HEK293 (cell line): ENCODE measurements around the gene SPRR2D.

ENCODE experiments used
- CTCF ChIP-seq: fragments of 450-650 bp; formaldehyde crosslinking; IDR thresholded peaks from 2 replicates; pipeline ENCODE4 v1.5.1; 2016; ENCODE audit warnings: missing biosample characterization, missing genetic modification characterization
- HIC1 ChIP-seq: fragments of 450-650 bp; formaldehyde crosslinking; IDR thresholded peaks from 2 replicates; pipeline ENCODE4 v1.5.1; 2016; ENCODE audit warnings: missing biosample characterization, missing genetic modification characterization
- PRDM10 ChIP-seq: fragments of 450-650 bp; formaldehyde crosslinking; IDR thresholded peaks from 2 replicates; pipeline ENCODE4 v1.5.1; 2016; ENCODE audit warnings: missing biosample characterization, missing genetic modification characterization
- PRDM6 ChIP-seq: fragments of 450-650 bp; formaldehyde crosslinking; IDR thresholded peaks from 2 replicates; pipeline ENCODE4 v1.5.1; 2017; ENCODE audit warnings: missing biosample characterization, missing genetic modification characterization
- YY1 ChIP-seq: fragments of 450-650 bp; formaldehyde crosslinking; IDR thresholded peaks from 2 replicates; pipeline ENCODE4 v1.5.1; 2018; ENCODE audit warnings: missing biosample characterization, missing genetic modification characterization
- ZBTB11 ChIP-seq: fragments of 450-650 bp; formaldehyde crosslinking; conservative IDR thresholded peaks from 2 replicates; pipeline ENCODE4 v1.5.1; 2016; ENCODE audit warnings: low read depth, missing biosample characterization, missing genetic modification characterization
- ZBTB8A ChIP-seq: fragments of 450-650 bp; formaldehyde crosslinking; IDR thresholded peaks from 2 replicates; pipeline ENCODE4 v1.5.1; 2016; ENCODE audit warnings: missing biosample characterization, missing genetic modification characterization
- ZNF274 ChIP-seq, 2 experiments: fragments of 200-500 bp in 1 of 2; fragments of 450-650 bp in 1 of 2; sonication (Bioruptor generic) in 1 of 2; formaldehyde crosslinking in 1 of 2; IDR thresholded peaks; 2 replicates each; pipeline versions ENCODE4 v1.5.1 to v1.6.1; 2014 to 2016; ENCODE audit warnings: borderline replicate concordance in 1 of 2, inconsistent platforms in 1 of 2, low read length in 1 of 2, missing biosample characterization in 1 of 2, missing genetic modification characterization in 1 of 2
- ZNF670 ChIP-seq: fragments of 450-650 bp; formaldehyde crosslinking; IDR thresholded peaks from 2 replicates; pipeline ENCODE4 v1.5.1; 2016; ENCODE audit warnings: missing biosample characterization, missing genetic modification characterization, low read depth
- ZNF768 ChIP-seq: fragments of 450-650 bp; formaldehyde crosslinking; IDR thresholded peaks from 2 replicates; pipeline ENCODE4 v1.5.1; 2018; ENCODE audit warnings: missing biosample characterization, mild to moderate bottlenecking, missing genetic modification characterization

- TF ChIP-seq ZBTB11 (tag by site-specific recombination) = no peak
- no peak for TF ChIP-seq PRDM10 (tag by site-specific recombination)
- no peak for TF ChIP-seq CTCF (tag by site-specific recombination)
- TF ChIP-seq ZNF768 (tag by site-specific recombination) = no peak
- no peak for TF ChIP-seq ZBTB8A (tag by site-specific recombination)
- TF ChIP-seq ZNF670 = no peak
- no peak for TF ChIP-seq HIC1 (tag by site-specific recombination)
- TF ChIP-seq YY1 (tag by site-specific recombination) = no peak
- TF ChIP-seq ZNF274 (IDR thresholded peaks at IDR 0.05; ENCODE audit: low read length) = no peak
- TF ChIP-seq ZNF274 (tag by site-specific recombination; IDR thresholded peaks at IDR 0.05; ENCODE audit: borderline replicate concordance) = no peak
- TF ChIP-seq PRDM6 (tag by site-specific recombination) = no peak
Measured at GRCh38 chr1:153049211-153049610, 8.3 kb upstream of the SPRR2D start.
